Measurements from ENCODE around the gene CLPTM1.

The CLPTM1 gene

DNA sequence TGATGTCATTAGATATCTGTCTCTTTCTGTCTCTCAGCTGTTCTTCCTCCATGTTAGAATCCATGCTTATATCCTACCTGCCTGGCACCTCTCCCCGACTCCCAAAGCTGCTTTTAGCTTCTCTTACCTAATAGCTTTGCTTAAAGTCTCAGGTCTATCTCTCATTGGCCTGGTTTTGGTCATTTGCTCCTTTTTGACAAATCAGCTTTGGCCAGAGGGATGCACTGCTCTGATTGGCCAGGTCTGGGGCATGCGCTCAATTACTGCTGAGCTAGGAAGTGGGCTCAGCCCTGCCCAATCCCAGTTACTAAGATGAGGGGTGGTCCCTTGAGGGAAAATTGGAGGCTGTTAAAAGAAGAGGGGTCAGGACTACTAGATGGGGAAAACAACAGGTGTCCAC is 72.2 kb downstream of the CLPTM1 start:
- Histone ChIP-seq H3K36me3 (ENCODE audit: insufficient read depth, low read length) (no peaks in the 10 kb centered on the region), H3K9ac (ENCODE audit: insufficient read length) (no peak overlapping the region), H3K4me3 (no peak overlapping the region), H3K9me3 (ENCODE audit: low read depth, low read length) (no peaks in the 10 kb centered on the region), H3K27ac (no peak overlapping the region)
- no peak for DNase-seq (ENCODE audit: low read depth, low spot score)
- TF ChIP-seq FOXP2 (optimal IDR thresholded peaks at IDR 0.05; ENCODE audit: control extremely low read depth, extremely low read length, insufficient read depth) = no peak
- no peak for TF ChIP-seq POLR2AphosphoS5 (IDR thresholded peaks at IDR 0.05; ENCODE audit: borderline replicate concordance, low read depth, low read length)
- TF ChIP-seq EZH2 (IDR thresholded peaks at IDR 0.05) = no peak

DNA sequence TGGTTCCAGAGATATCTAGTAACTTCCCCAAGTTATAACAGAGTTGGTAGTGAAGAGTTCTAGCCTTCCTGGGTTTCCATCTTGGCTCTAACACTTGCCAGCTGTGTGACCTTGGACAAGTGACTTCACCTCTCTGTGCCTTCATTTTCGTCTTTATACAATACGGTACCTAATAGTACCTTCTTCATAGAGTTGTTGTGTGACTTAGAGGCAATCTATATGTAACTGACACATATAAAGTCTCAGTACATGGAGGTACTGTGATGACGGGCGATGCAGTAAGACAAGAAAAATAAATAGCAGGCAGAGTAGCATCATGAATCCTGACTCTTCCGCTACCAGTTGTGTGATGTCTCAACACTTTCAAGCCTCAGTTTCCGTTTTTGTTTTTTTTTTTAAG is 75.6 kb downstream of the CLPTM1 start:
- no peak overlapping the region for H3K27ac ChIP-seq
- TF ChIP-seq EZH2 (IDR thresholded peaks at IDR 0.05) (no peak), FOXP2 (optimal IDR thresholded peaks at IDR 0.05; ENCODE audit: control extremely low read depth, extremely low read length, insufficient read depth) (no peak), POLR2AphosphoS5 (IDR thresholded peaks at IDR 0.05; ENCODE audit: borderline replicate concordance, low read depth, low read length) (no peak)
- no peak for DNase-seq (ENCODE audit: low read depth, low spot score)
- H3K36me3 ChIP-seq (ENCODE audit: insufficient read depth, low read length) = no peaks in the 10 kb centered on the region
- H3K9me3 ChIP-seq (ENCODE audit: low read depth, low read length) = no peaks in the 10 kb centered on the region
- no peak overlapping the region for H3K9ac ChIP-seq (ENCODE audit: insufficient read length)
- H3K4me3 ChIP-seq = no peak overlapping the region

DNA sequence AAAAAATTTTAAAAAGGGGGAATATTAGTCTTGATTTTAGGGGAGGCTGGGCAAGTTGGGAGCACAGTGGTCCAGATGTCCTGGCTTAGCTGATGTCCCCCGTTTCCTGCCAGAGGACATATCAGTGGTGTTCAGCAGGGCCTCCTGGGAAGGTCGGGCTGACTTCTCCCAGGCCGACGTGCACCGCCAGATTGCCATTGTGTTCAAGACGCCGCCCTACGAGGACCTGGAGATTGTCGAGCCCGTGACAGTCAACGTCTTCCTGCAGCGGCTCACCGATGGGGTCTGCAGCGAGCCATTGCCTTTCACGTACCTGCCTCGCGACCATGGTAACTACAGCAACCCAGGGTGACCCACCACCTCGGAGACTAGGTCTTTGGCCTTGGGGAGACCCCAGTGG is 77.2 kb downstream of the CLPTM1 start:
- no peak for TF ChIP-seq FOXP2 (optimal IDR thresholded peaks at IDR 0.05; ENCODE audit: control extremely low read depth, extremely low read length, insufficient read depth)
- TF ChIP-seq POLR2AphosphoS5 (IDR thresholded peaks at IDR 0.05; ENCODE audit: borderline replicate concordance, low read depth, low read length) = no peak
- no peaks in the 10 kb centered on the region for H3K36me3 ChIP-seq (ENCODE audit: insufficient read depth, low read length)
- no peak overlapping the region for H3K9ac ChIP-seq (ENCODE audit: insufficient read length)
- H3K27ac ChIP-seq = no peak overlapping the region
- H3K9me3 ChIP-seq (ENCODE audit: low read depth, low read length) = no peaks in the 10 kb centered on the region
- DNase-seq (ENCODE audit: low read depth, low spot score) = no peak
- no peak overlapping the region for H3K4me3 ChIP-seq

DNA sequence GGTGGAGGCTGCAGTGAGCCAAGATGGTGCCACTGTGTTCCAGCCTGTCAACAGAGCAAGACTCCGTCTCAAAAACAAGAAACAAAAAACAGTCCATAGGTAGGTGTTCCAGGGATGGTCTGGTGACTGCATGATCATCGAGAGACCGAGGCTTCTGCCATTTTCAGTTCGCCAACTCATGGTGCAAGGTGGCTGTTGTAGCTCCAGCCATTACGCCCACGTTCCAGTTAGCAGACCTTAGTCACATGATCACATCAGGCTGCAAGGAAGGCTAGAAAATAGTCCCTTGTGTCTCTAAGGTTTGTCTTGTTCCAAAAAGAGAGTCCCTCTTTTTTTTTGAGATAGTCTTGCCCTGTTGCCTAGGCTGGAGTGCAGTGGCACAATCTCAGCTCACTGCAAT is 80.6 kb downstream of the CLPTM1 start:
- no peak for TF ChIP-seq POLR2AphosphoS5 (IDR thresholded peaks at IDR 0.05; ENCODE audit: borderline replicate concordance, low read depth, low read length)
- TF ChIP-seq EZH2 (IDR thresholded peaks at IDR 0.05) = no peak
- no peak for TF ChIP-seq FOXP2 (optimal IDR thresholded peaks at IDR 0.05; ENCODE audit: control extremely low read depth, extremely low read length, insufficient read depth)
- Histone ChIP-seq H3K9ac (ENCODE audit: insufficient read length) (no peak overlapping the region), H3K27ac (no peak overlapping the region), H3K4me3 (no peak overlapping the region), H3K36me3 (ENCODE audit: insufficient read depth, low read length) (peaks cover 11% of the 10 kb centered on the region), H3K9me3 (ENCODE audit: low read depth, low read length) (no peaks in the 10 kb centered on the region)
- no peak for DNase-seq (ENCODE audit: low read depth, low spot score)

DNA sequence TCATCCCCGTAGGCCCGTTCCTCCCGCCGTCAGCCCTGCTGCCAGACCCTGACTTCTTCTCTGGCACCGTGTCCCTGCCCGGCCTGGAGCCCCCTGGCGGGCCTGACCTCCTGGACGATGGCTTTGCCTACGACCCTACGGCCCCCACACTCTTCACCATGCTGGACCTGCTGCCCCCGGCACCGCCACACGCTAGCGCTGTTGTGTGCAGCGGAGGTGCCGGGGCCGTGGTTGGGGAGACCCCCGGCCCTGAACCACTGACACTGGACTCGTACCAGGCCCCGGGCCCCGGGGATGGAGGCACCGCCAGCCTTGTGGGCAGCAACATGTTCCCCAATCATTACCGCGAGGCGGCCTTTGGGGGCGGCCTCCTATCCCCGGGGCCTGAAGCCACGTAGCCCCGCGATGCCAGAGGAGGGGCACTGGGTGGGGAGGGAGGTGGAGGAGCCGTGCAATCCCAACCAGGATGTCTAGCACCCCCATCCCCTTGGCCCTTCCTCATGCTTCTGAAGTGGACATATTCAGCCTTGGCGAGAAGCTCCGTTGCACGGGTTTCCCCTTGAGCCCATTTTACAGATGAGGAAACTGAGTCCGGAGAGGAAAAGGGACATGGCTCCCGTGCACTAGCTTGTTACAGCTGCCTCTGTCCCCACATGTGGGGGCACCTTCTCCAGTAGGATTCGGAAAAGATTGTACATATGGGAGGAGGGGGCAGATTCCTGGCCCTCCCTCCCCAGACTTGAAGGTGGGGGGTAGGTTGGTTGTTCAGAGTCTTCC is 82.4 kb downstream of the CLPTM1 start:
- DNase-seq (ENCODE audit: low read depth, low spot score) = no peak
- Histone ChIP-seq H3K36me3 (ENCODE audit: insufficient read depth, low read length) (peaks cover 28% of the 10 kb centered on the region), H3K9me3 (ENCODE audit: low read depth, low read length) (no peaks in the 10 kb centered on the region), H3K4me3 (no peak overlapping the region), H3K27ac (no peak overlapping the region), H3K9ac (ENCODE audit: insufficient read length) (no peak overlapping the region)
- TF ChIP-seq FOXP2 (optimal IDR thresholded peaks at IDR 0.05; ENCODE audit: control extremely low read depth, extremely low read length, insufficient read depth) = no peak
- no peak for TF ChIP-seq EZH2 (IDR thresholded peaks at IDR 0.05)
- no peak for TF ChIP-seq POLR2AphosphoS5 (IDR thresholded peaks at IDR 0.05; ENCODE audit: borderline replicate concordance, low read depth, low read length)

DNA sequence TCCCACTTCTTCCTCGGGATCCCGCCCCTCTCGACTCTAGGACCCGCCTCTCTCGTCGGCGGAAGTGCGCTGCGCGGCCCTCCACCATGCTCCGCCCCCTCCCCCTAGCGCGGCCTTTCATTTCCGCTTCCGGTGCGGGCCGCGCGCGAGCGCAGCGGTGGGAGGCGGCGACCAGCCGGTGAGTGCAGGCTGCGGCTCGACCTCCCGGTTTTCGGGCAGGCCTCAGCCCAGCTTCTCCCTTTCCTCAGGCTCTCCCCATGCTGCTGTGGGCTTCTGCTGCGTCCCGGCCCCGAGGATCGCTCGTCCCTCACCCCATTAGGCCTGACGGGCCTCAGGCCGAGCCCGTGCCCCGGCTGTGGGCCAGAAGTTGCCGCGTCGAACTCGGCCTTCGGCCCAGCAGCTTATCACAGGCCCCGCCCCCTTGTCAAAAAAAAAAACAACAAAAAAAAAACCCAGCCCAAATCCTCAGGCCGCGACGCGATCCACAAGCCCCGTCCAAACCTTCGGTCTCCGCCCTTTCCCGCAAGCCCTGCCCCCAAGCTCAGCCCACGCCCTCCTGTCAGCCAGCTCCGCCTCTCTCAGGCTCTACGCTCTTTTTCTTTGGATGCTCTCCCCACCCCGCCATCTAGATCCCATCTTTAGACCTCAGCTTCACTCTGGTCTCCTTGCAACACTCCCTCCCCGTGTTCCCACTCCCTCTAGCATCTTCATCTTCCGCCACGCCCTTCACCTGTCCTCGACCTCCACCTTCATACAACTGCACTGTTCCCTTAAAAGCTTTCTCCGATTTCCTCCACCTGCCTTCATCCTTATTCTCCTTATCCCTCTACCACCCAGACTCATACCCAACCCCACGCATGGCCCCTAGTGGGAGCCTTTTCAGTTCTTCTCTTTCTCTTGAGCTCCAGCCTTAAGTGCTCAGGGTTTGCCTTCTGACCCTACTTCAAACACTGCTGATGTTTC is 84.0 kb downstream of the CLPTM1 start, which contains the start of gene CLASRP:
Gene CLASRP, plus strand, starts transcription at position 115 of the 963 bp plus-strand sequence. CDS start 1,168 bp downstream, outside the sequence.
- H3K4me3 ChIP-seq = peak within 1 kb of the TSS; percentile 99
- no peak for DNase-seq (ENCODE audit: low read depth, low spot score)
- no peaks in the 10 kb centered on the region for H3K9me3 ChIP-seq (ENCODE audit: low read depth, low read length)
- H3K9ac ChIP-seq (ENCODE audit: insufficient read length) = peak within 1 kb of the TSS; percentile 97
- peak within 1 kb of the TSS; percentile 89 for H3K27ac ChIP-seq
- peak; percentile 97 for TF ChIP-seq POLR2AphosphoS5 (IDR thresholded peaks at IDR 0.05; ENCODE audit: borderline replicate concordance, low read depth, low read length)
- TF ChIP-seq EZH2 (IDR thresholded peaks at IDR 0.05) = no peak
- no peak for TF ChIP-seq FOXP2 (optimal IDR thresholded peaks at IDR 0.05; ENCODE audit: control extremely low read depth, extremely low read length, insufficient read depth)
- H3K36me3 ChIP-seq (ENCODE audit: insufficient read depth, low read length) = peaks cover 43% of the 10 kb centered on the region

DNA sequence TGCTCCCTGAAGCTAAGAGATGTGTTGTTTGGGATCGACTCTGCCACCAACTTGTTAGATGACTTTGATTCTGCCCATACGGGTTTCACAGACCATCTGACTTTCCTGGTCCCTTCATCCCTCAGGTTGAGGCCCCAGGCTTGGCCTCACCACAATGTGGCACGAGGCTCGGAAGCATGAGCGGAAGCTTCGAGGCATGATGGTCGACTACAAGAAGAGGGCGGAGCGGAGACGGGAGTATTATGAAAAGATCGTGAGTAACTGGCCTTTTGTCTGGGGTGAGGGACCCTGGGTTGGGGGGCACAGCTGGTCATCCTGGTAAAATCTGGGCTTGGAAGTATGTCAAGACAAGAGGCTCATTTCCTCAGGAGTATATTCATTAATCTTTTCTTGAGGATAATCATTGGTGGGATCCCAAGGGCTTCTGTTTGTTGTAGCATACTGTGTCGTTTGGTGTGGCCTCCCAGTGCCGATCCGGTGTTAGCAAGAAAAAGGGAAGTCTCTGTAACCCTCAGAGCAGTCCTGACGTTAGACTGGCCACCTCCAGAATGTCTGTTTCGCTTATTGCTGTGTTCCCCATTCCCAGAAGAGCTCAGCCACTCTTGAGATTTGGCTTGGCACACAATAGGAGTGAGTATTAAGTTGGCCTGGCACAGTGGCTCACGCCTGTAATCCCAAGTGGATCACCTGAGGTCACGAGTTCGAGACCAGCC is 85.0 kb downstream of the CLPTM1 start:
- peaks cover 53% of the 10 kb centered on the region for H3K36me3 ChIP-seq (ENCODE audit: insufficient read depth, low read length)
- no peak for DNase-seq (ENCODE audit: low read depth, low spot score)
- H3K27ac ChIP-seq = no peak overlapping the region
- no peak for TF ChIP-seq EZH2 (IDR thresholded peaks at IDR 0.05)
- no peak for TF ChIP-seq POLR2AphosphoS5 (IDR thresholded peaks at IDR 0.05; ENCODE audit: borderline replicate concordance, low read depth, low read length)
- no peak for TF ChIP-seq FOXP2 (optimal IDR thresholded peaks at IDR 0.05; ENCODE audit: control extremely low read depth, extremely low read length, insufficient read depth)
- H3K9me3 ChIP-seq (ENCODE audit: low read depth, low read length) = no peaks in the 10 kb centered on the region
- H3K9ac ChIP-seq (ENCODE audit: insufficient read length) = peak overlapping the region; percentile 97
- peak overlapping the region; percentile 99 for H3K4me3 ChIP-seq
